ENCODE data around the gene KLK15.

KLK15 gene

GRCh38 chr19:50843701-50844221 lies 10.4 kb upstream of the KLK15 start:
- DNase-seq (ENCODE audit: low read depth in 2 of 2): no peak

- no peak for DNase-seq (ENCODE audit: low read depth in 2 of 2)
These were observed 9.8 kb upstream of the KLK15 start for GRCh38 chr19:50843205-50843604.

- no peak for DNase-seq (ENCODE audit: low read depth in 2 of 2)
These were observed 8.8 kb upstream of the KLK15 start for GRCh38 chr19:50842130-50842529.

GRCh38 chr19:50839712-50840655 lies 6.6 kb upstream of the KLK15 start:
- no peak for DNase-seq (ENCODE audit: low read depth in 2 of 2)

DNA sequence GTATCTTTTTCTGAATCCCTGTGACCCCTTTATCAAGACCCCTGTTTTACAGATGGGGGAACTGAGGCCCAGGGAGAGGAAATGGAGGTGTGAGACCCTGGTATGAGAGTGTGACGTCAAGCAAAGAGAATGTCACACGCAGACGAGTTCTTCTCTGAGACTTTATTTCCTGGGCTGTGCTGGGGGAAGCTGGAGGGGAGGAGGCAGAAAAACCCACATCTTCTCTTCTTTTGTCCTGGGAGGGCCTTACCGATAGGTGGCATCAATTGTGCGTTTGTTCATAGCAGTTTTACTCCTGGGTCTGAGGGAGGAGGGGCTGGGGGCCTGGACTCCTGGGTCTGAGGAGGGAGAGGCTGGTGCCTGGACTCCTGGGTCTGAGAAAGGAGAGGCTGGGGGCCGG lies 4.9 kb upstream of the KLK15 start:
- DNase-seq (ENCODE audit: low read depth in 2 of 2): no peak

GRCh38 chr19:50837300-50837699 lies 3.9 kb upstream of the KLK15 start:
- DNase-seq (ENCODE audit: low read depth in 2 of 2): no peak

DNA sequence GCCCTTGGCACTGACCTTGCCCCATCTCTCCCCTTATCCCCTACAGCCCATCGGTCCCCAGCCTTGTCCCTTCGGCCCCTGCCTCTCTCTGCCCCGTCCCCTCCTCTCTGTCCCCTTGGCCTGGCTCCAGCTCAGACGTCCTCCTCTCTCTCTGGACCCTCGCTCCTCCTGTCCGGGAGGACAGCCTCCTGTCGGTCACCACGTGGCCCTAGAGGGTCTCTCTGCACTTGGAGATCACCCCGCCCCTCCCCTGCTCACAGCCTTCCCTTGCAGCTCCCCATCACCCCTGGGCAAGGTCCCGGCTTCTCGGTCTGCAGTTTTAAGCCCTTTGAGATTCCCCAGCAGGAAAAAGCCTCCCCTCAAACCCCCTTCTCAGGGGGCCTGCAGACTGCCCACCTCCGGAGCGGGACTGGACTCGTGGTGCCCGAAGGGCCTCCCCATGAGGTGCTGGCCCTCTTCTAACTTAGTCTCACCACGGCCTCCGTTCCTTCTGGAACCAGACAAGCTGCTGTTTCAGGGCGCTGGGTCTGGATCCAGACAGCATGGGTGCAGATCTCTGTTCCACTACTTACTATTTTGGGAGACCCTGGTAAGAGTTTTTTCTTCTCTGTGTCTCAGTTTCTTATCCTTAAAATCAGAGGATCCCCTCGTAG lies 3.3 kb upstream of the KLK15 start:
- DNase-seq (ENCODE audit: low read depth in 2 of 2): no peak

- peak; percentile 61 to 71 for DNase-seq (ENCODE audit: low read depth in 2 of 2)
These were observed 2.6 kb upstream of the KLK15 start for GRCh38 chr19:50835785-50836542.

GRCh38 chr19:50835103-50835784 lies 1.9 kb upstream of the KLK15 start:
- no peak for DNase-seq (ENCODE audit: low read depth in 2 of 2)

DNA sequence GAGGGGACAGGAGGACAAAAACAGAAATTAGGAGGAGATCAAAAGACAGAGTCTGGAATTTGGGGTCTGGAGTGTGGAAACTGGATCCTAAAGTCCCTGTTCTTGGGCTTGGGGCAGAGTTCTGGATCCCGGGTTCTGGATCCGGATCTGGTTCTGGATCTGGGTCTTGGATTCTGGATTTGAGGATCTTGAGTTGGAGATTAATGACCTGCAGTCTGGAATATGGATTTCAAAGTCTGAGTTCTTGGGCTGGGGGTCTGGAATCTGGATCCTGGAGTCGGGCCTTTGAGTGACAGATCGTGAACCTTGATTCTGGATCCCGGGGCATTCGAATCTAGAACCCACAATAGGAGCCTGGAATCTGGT lies 411 bp upstream of the KLK15 start:
- DNase-seq (ENCODE audit: low read depth in 2 of 2): no peak

DNA sequence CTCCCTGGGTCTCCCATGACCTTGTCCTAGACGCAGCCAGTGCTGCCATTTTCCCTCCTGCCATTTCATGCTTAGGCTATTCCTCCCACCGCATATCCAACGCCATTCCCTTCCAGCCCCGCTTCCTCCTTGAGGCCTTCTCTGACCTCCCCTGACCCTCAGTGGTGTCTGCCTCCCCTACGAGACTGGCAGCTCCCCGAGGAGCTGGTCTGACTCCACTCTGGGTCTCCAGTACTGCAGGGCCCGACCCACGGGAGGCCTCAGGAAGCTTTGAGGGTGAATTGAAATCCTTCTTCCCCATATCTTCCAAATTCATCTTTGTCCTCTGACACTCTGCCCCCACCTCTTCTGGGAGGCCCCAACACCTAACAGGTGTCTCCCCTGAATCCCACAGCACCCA lies 708 bp downstream of the KLK15 start:
- no peak for DNase-seq (ENCODE audit: low read depth in 2 of 2)

DNA sequence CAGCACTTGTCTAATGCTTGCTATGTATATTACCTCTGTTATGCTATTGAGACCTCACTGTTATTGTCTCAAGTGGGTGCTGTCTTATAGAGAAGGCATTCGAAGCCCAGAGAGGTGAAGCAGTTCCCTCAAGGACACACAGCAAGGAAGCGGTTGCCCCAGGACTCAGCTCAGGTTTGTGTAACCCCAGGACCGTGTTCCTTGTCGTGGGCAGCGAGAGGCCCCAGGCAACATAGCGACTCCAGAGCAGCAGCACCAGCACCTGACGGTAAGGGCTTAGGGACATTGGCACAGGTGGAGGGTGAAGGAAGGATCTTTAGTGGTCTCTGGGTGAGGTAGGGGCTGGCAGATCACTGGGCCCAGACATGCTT lies 2.4 kb downstream of the KLK15 start:
- no peak for DNase-seq (ENCODE audit: low read depth in 2 of 2)

DNA sequence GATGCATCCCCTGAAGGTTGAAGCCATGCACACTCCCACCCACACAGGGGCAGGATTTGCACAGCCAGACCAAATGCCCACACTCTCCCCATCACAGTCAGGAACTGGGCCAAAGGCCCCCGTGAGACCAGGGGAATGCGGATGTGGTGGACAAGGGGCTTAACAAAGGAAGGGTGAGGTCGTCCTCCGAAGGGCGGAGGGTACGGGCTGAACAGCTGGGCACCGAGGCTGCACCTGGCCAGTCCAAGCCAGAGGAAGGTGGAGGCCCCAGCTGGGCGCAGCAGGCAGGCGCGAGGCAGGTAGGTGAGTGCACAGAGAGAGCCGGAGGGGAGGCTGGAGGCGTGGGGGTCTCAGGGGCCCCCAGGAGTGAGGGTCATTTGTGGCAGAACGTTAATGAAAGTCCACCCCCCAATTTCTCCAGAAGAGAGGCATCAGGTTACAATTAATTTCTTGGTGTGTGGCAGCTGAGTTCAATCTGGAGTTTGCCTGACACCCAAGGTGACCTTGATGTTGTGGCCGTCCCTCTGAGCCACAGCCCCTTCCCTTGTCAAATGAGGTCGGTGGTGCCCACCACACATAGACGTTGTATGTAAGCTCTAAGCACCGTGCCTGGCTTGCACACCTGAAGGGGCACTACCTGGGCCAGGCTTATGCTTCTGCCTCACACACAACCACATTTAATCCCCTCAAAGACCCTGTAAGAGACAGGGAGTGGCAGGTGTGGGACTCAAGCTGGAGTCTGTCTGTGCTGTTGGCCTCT lies 2.9 kb downstream of the KLK15 start:
- DNase-seq (ENCODE audit: low read depth in 2 of 2): no peak

GRCh38 chr19:50829801-50830200 lies 3.6 kb downstream of the KLK15 start:
- DNase-seq (ENCODE audit: low read depth in 2 of 2): no peak

- no peak for DNase-seq (ENCODE audit: low read depth in 2 of 2)
These were observed 5.9 kb downstream of the KLK15 start for GRCh38 chr19:50827476-50827875.

DNA sequence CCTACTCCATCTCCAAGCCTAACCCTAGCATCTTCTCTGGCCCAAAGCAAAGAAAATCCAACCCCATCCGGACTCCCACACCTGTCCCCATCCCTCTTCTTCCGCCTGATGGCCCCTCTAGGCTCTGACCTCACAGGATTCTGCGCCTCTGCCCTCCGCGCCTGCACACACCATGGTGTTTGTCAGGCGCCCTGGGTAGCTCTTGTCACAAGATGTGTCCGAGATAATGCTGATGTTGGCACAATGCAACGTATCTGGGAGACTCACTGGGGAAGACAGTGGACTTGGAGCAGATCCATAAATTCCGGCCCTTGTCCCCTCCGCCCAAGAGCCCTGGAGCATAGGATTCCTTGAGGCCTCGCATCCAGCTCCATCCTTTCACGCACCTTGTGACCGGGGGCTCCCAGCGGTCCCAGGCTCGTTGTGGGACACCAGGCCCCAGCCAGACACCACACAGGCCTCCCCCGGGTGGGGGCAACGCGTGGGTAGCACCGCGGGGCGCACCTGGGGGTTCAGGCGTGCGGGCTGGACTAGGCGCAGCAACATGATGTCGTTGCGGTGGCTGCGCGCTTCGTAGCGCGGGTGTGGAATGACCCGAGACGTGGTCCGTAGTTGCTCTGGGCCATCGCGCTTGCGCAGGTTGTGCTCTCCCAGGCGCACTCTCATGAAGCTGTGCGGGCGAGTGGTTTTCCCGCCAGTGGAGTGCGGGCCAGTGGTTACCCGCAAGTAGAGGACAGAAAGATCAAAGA lies 6.7 kb downstream of the KLK15 start:
- DNase-seq (ENCODE audit: low read depth in 2 of 2): no peak

DNA sequence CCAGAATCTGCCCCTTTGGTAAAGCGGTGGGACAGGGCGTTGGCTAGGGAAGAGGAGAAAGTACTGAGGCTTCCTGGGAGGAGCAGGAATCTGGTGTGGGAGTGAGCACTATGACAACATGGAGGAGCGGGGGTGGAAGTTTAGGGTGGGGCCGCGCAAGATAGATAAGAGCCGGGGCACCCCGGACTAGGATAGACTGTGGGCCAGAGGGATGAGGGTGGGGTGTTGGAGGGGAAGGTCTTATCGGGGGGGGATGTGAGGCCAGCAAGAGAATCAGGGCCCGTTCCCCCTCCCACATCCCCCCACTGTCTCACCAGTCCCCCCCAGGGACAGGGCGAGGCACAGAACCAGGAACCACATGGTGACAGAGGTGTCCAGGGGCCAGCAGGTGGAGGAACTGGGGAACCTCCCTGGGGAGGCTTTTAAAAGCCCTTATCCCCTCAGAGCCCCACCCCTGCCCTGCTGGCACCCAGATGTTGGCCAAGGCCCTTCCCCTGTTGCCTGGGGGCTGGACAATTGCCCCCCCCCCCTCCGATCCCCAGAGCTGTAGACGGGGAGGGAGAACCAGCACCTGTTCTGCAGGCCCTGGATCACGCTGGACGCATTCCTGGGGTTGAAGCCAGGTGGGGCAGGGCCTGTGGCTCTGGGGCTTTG lies 9.9 kb downstream of the KLK15 start, which contains the start of gene KLK1:
TSS of gene KLK1 (minus strand) at position 399 of the 654 bp plus-strand sequence. CDS start at position 360, 39 bp downstream.
- no peak for DNase-seq (ENCODE audit: low read depth in 2 of 2)

- DNase-seq (ENCODE audit: low read depth in 2 of 2): no peak
These were observed 10.6 kb downstream of the KLK15 start for GRCh38 chr19:50822661-50823208.

- no peak for DNase-seq (ENCODE audit: low read depth in 2 of 2)
These were observed 11.8 kb downstream of the KLK15 start for GRCh38 chr19:50821622-50822021.
